ENCODE data around the gene ATG14.

The ATG14 gene

DNA sequence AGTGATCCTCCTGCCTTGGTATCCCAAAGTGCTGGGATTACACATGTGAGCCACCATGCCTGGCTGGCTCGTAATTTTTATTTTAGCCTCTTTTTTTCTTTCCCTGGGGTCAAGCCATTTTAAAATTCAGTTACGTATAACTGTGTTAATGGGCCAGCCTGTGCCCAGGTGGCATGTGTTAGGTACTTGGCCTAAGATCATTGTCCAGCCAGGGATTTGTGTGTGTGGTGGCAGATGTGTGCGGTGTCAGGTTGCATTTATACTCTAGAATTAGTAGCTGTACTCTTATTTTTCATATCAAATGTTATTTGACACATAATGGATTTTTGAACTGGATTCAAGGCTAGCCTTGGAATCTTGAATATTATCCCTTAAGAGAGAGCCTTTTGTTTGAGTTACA lies 71.1 kb downstream of the ATG14 start:
- no peak overlapping the region for H3K4me3 ChIP-seq (ENCODE audit: low read length)
- no peak for TF ChIP-seq ZNF274 (IDR thresholded peaks at IDR 0.05; ENCODE audit: low read depth, low read length)

DNA sequence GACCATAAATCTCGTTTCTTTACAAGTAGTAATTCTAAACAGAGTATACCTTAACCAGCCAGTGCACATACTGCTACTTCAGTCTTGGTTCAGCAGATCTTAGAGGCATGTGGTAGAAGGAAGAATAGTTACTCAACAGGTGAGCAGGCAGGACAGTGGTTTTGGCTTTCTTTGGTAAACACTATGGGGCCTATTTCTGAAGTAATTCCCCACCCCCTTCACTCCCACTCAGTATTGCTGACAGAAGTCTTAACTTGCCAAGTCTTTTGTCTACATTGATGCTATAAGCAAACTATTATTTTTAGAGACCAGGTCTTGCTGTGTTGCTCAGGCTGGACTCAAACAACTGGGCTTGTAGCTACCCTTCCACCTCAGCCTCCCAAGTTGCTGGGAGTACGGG lies 71.9 kb downstream of the ATG14 start:
- no peak for TF ChIP-seq ZNF274 (IDR thresholded peaks at IDR 0.05; ENCODE audit: low read depth, low read length)

GRCh38 chr14:55336691-55337090 lies 74.9 kb downstream of the ATG14 start:
- TF ChIP-seq ZNF274 (IDR thresholded peaks at IDR 0.05; ENCODE audit: low read depth, low read length): no peak
- H3K4me3 ChIP-seq (ENCODE audit: low read length): no peak overlapping the region

More for the DNA sequence above, 71.9 kb downstream of the ATG14 start:
- no peak overlapping the region for H3K4me3 ChIP-seq (ENCODE audit: low read length)

DNA sequence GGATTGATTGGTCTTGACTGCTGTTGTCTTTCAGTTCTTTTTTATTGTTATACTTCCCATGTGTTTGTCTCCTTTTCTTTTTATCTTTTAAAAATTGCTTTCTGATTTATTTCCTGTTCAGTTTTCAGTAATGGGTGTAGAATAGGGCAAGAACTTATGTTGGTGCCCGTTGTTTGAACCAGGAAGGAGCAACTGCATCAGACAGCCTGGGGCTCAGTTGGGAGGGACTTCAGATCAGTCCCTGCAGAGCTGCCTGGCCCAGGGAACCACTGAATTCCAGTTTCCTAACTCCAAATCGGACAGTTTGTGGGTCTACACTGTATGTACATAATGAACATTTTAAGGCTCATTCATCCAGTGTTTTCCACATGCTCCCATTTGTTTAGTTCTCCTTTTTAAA lies 75.5 kb downstream of the ATG14 start:
- TF ChIP-seq ZNF274 (IDR thresholded peaks at IDR 0.05; ENCODE audit: low read depth, low read length): no peak
- no peak overlapping the region for H3K4me3 ChIP-seq (ENCODE audit: low read length)

GRCh38 chr14:55333711-55334485 lies 77.7 kb downstream of the ATG14 start:
- TF ChIP-seq ZNF274 (IDR thresholded peaks at IDR 0.05; ENCODE audit: low read depth, low read length): no peak
- peak overlapping the region; percentile 22; the same call in 1 of the 2 replicates for H3K4me3 ChIP-seq (ENCODE audit: low read length)

GRCh38 chr14:55332654-55333570 lies 78.7 kb downstream of the ATG14 start:
- TF ChIP-seq ZNF274 (IDR thresholded peaks at IDR 0.05; ENCODE audit: low read depth, low read length): no peak
- peak overlapping the region; percentile 82 for H3K4me3 ChIP-seq (ENCODE audit: low read length)

GRCh38 chr14:55329999-55330710 lies 81.5 kb downstream of the ATG14 start:
- TF ChIP-seq ZNF274 (IDR thresholded peaks at IDR 0.05; ENCODE audit: low read depth, low read length): no peak
- no peak overlapping the region for H3K4me3 ChIP-seq (ENCODE audit: low read length)

DNA sequence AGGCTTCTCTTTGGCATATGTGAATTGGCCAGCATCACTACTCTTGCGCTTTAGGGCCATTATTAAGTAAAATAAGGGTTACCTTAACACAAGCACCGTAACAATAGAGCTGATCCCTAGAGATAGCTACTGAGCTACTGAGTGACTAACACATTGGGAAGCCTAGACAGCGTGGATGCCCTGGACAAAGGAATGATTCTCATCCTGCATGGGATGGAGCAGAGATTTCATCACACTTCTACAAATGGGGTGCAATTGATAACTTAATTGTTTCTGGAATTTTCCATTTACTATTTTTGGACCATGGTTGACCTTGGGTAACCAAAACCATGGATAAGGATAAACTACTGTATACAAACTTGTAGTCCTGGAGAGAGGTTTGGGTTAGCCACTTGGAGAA lies 83.3 kb downstream of the ATG14 start:
- TF ChIP-seq ZNF274 (IDR thresholded peaks at IDR 0.05; ENCODE audit: low read depth, low read length): no peak
- no peak overlapping the region for H3K4me3 ChIP-seq (ENCODE audit: low read length)

- no peak for TF ChIP-seq ZNF274 (IDR thresholded peaks at IDR 0.05; ENCODE audit: low read depth, low read length)
- no peak overlapping the region for H3K4me3 ChIP-seq (ENCODE audit: low read length)
Measured at GRCh38 chr14:55327179-55327578, 84.5 kb downstream of the ATG14 start.

- TF ChIP-seq ZNF274 (IDR thresholded peaks at IDR 0.05; ENCODE audit: low read depth, low read length): no peak
- no peak overlapping the region for H3K4me3 ChIP-seq (ENCODE audit: low read length)
Measured at GRCh38 chr14:55324812-55325211, 86.8 kb downstream of the ATG14 start.

DNA sequence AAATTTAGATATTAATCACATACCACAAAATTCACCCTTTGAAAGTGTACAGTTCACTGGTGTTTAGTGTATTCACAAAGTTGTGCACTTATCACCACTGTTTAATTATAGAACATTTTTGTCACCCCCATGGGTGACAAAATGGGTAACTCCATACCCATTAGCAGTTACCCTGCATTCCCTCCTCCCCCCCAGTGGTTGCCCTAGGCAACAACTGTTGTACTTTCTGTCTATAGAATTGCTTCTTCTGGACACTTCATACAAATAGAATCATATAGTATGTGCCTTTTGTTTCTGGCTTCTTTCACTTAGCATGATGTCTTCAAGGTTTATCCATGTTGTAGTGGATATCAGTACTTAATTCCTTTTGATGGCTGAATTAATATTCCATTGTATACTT lies 87.7 kb downstream of the ATG14 start:
- no peak overlapping the region for H3K4me3 ChIP-seq (ENCODE audit: low read length)
- TF ChIP-seq ZNF274 (IDR thresholded peaks at IDR 0.05; ENCODE audit: low read depth, low read length): no peak

DNA sequence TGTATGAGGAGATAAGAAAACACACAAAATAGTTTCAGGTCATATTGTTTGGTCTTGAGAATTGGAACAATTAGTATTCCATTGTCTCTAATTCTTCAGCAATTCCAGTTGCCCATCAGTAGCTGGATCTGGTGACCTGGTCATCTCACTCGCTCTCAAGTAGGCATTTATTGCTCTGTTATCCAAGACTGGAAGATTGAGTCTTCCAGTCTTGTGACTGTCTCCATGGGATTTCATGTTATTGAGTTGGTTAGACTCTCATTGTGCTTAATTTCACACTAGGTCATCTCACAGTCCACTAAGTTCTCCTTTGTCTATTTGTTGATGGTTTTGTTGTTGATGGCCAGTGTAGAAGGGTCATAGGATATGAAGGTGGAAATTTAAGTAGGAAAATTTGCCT lies 92.9 kb downstream of the ATG14 start:
- no peak for TF ChIP-seq ZNF274 (IDR thresholded peaks at IDR 0.05; ENCODE audit: low read depth, low read length)
- no peak overlapping the region for H3K4me3 ChIP-seq (ENCODE audit: low read length)

- no peak overlapping the region for H3K4me3 ChIP-seq (ENCODE audit: low read length)
- no peak for TF ChIP-seq ZNF274 (IDR thresholded peaks at IDR 0.05; ENCODE audit: low read depth, low read length)
Measured at GRCh38 chr14:55317542-55318306, 93.9 kb downstream of the ATG14 start.

DNA sequence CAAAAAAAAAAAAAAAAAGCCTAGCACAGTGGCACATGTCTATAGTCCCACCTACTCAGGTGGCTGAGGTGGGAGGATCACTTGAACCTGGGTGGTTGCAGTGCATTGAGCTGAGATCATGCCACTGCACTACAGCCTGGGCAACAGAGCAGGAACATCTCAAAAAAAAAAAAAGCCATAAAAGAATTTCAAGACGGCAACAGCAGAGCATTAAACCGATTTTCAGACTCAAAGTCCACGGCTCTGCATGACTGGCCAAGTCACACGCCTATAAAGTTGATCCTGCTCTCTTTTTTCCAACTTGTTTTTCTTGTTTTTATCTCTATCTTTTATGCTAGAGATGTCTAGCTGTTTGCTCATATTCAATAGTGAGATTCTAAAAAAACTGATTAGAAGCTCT lies 95.1 kb downstream of the ATG14 start:
- no peak for TF ChIP-seq ZNF274 (IDR thresholded peaks at IDR 0.05; ENCODE audit: low read depth, low read length)
- no peak overlapping the region for H3K4me3 ChIP-seq (ENCODE audit: low read length)

Measured in GM08714 (cell line).